NCI-H345 treated with DMSO at 0.1 percent for 48 hours (cell line): ENCODE data around the gene HRK.
"Not testable (repeated sequence)": the region's sequence is repeated elsewhere in the genome, so short reads cannot be mapped to it uniquely, and the experiment has no call there.

Experiments
- DNase-seq: peaks from one replicate; lab custom pipeline; 2025; ENCODE audit not compliant: unreplicated experiment; lab: John Stamatoyannopoulos, UW

HRK gene

DNA sequence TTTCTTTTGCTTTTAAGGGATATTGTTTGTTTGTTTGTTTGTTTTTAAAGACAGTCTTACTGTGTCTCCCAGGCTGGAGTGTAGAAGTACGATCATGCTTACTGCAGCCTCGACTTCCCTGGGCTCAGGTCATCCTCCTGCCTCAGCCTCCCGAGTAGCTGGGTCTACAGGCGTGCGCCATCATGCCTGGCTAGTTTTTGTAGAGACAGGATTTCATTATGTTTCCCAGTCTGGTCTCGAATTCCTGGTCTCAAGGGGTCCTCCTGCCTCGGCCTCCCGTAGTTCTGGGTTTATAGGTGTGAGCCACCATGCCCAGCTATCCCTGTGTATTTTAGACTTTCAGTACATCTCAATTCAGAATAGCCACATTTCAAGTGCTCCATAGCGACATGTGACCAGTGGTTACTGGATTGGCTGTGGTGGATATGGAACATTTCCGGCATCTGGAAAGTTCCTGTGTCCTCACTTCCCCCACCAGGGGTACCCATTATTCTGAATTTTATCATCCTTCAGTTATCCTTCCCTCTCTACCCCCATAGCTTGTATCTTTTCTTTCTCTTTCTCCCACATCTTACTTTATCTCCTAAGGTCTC, 61.1 kb downstream of the HRK start:
- DNase-seq = no peak

DNA sequence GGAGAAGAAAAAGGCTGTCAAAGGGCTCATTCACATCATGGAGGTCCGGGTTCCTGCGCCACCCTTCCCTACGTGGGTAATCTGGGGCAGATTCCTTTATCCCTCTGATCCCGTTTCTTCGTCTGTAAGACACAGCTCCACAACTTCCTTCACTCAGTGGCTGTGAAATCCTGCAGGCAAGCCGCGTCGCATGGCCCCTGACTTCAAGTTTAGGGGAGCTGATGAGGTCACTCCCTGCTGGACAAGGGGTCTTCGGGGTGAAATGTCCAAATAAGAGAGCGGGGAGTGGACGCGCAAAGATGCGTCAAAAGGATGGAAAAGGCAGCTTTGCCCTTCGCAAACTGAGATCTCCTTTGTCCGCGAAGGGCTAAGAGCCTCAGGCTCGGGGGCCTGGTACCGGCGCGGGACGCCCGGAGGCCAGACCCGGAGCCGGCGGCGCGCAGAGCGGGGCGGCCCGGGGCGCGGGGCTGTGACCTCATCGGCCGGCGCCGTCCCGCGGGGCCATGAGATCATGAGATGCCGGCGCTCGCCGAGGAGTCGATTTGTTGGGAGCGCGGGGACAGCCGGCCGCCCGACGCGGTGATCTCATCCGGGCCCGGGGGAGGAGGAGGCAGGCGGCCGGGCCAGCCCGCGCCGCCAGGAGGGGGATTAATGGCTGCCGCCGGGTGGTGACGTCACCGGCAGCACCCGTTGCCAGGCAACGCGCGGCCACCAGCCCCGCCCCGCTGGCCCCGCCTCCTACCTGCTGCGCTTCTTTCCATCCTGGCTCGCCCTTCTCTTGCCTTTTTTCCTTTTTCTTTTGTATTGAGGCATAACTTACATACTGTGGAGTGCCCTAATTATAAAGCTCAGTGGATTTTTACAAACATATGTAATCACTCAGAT, 62.1 kb downstream of the HRK start:
- DNase-seq = peak; percentile 85

GRCh38 chr12:116818341-116818856, 62.8 kb downstream of the HRK start:
- no peak for DNase-seq

DNA sequence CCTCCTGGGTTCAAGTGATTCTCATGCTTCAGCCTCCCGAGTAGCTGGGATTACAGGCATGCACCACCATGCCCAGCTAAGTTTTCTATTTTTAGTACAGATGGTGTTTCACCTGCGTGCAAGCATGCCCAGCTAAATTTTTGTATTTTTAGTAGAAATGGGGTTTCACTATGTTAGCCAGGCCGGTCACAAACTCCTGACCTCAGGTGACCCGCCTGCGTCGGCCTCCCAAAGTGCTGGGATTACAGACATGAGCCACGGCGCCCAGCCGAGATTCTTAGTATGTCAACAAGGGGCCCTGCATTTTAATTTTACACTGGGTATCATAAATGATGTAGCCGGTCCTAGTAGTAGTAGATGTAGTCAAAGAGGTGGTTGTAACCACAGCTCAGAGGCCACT, 66.5 kb downstream of the HRK start:
- DNase-seq = not testable (repeated sequence)

GRCh38 chr12:116813271-116814041, 67.8 kb downstream of the HRK start:
- no peak for DNase-seq

DNA sequence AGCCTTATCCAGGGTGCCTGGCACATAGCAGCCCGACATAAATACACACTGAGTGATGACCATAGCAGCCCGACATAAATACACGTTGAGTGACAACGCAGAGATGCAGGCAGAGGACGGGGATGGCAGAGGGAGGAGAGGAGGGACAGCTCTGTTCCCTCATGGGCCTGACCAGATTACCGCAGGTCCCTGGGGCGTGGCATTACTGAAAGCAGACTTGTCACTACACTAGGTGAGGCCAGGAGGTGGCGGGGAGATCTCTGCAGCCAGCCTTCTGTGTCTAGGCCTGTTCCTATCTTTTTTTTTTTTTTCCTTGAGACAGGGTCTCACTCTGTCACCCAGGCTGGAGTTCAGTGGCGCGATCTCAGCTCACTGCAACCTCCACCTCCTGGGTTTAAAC, 69.0 kb downstream of the HRK start:
- DNase-seq = no peak

- DNase-seq = peak; percentile 14
Measured at GRCh38 chr12:116808113-116809105, 72.8 kb downstream of the HRK start.

GRCh38 chr12:116807546-116807945, 73.7 kb downstream of the HRK start:
- no peak for DNase-seq

DNA sequence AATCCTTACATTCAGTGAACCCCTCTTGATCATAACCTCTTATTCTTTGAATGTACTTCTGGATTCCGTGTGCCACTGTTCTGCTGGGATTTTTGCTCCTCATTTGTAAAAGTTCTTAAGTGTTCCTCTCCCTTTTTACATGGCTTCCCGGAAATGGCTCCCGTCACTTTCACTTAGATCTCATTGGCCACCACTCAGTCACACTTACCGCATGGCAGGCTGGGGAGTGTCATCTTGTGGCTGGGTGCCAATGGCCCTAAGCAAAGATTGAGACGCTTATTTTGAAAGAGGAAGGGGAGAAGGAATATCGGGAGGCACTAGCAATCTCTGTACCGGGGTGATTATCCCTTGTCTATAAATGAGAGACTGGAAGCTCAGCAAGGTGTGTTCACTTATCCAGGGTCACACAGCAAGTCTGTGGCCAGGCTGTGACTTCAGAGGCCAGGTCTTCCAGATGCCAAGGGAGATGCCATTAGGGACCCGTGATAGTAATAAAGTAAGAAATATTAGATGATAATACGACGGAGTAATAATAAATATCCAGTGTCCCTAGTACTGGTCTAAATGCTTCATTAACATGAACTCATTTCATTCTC, 74.3 kb downstream of the HRK start:
- no peak for DNase-seq
